Measurements from ENCODE around the gene ZDHHC22. TPM values are rescaled to one million over a fixed set of nuclear protein-coding genes. Genes with fewer than 3 reads are reported as not detected.

Gene ZDHHC22
- total RNA-seq, 1 experiment from 2014 or later: 0.46 TPM

DNA sequence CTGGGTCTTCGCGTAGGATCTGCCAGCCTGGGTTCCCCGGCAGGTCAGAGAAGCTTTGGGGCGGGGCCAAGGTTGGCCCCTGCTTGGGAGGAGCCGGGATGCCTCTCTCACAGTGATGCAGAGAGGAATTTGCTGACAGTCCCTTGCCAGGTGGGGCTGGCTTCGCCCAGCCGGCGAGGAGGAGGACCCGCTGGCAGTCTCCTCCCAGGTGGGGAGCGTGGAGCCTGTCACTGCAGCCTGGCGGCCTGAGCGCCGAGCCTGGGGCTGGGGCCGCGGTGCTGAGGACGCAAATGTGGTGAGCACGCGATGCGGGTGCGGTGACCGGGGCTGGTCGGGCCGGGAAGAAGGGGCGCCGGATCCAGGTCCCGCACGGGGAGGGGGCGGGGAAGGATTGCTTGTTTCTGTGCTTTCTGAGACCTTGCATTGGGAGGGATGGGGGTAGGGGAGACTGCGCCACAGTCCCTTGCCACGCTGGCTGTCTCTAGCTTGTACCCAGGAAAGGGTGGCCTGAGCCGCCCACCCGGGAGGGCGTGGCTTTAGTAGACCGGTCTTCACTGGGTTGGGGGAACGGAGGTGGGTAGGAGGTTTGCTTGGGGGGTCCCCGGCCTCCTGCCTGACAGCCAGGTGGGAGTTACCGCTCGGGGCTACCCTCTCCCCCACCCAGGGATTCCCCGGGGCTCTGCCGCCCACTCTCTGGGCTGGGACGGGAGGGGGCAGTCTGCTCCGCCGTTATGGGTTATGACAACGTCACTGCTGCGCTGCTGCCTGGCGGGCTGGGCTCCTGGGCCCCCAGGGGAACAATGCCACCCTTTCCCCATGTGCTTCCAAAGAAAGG, 40.2 kb upstream of the ZDHHC22 start, which contains the start of gene TMEM63C:
TMEM63C (plus strand) TSS at position 196 of the 835 bp plus-strand sequence. CDS start 37,016 bp downstream, outside the sequence.
- ChIA-PET POLR2A (no interaction called here), CTCF (no interaction called here)
- no TSS peak for BruUV-seq (replicated peaks)
- intact Hi-C loops (cut with micrococcal nuclease; ENCODE audit: unreplicated experiment) (no loop called here), in situ Hi-C loops (cut with HindIII; ENCODE audit: low pct_unique_long_range_greater_than_20kb, low sequenced_read_pairs) (no loop called here)
- ATAC-seq (peak; percentile 95), DNase-seq (ENCODE audit: low read depth, low spot score) (no peak)
- no peaks in the 10 kb centered on the region; the same call in 1 of the 2 replicates for H3K36me3 ChIP-seq (ENCODE audit: control insufficient read depth, insufficient read depth, low read length)
- no peak within 1 kb of the TSS for H3K27ac ChIP-seq (ENCODE audit: low read length)
- TF ChIP-seq, protein P1, sequence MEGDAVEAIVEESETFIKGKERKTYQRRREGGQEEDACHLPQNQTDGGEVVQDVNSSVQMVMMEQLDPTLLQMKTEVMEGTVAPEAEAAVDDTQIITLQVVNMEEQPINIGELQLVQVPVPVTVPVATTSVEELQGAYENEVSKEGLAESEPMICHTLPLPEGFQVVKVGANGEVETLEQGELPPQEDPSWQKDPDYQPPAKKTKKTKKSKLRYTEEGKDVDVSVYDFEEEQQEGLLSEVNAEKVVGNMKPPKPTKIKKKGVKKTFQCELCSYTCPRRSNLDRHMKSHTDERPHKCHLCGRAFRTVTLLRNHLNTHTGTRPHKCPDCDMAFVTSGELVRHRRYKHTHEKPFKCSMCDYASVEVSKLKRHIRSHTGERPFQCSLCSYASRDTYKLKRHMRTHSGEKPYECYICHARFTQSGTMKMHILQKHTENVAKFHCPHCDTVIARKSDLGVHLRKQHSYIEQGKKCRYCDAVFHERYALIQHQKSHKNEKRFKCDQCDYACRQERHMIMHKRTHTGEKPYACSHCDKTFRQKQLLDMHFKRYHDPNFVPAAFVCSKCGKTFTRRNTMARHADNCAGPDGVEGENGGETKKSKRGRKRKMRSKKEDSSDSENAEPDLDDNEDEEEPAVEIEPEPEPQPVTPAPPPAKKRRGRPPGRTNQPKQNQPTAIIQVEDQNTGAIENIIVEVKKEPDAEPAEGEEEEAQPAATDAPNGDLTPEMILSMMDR (IDR thresholded peaks at IDR 0.05): no peak
- TF ChIP-seq POLR2AphosphoS5 (IDR thresholded peaks at IDR 0.05; ENCODE audit: low read depth, low read length) (no peak), TCF7L2 (IDR thresholded peaks at IDR 0.05; ENCODE audit: low read depth, low read length) (no peak), SIN3A (IDR thresholded peaks at IDR 0.05; ENCODE audit: borderline replicate concordance, insufficient read depth, low read depth, low read length) (no peak)
- TF ChIP-seq, protein P2, sequence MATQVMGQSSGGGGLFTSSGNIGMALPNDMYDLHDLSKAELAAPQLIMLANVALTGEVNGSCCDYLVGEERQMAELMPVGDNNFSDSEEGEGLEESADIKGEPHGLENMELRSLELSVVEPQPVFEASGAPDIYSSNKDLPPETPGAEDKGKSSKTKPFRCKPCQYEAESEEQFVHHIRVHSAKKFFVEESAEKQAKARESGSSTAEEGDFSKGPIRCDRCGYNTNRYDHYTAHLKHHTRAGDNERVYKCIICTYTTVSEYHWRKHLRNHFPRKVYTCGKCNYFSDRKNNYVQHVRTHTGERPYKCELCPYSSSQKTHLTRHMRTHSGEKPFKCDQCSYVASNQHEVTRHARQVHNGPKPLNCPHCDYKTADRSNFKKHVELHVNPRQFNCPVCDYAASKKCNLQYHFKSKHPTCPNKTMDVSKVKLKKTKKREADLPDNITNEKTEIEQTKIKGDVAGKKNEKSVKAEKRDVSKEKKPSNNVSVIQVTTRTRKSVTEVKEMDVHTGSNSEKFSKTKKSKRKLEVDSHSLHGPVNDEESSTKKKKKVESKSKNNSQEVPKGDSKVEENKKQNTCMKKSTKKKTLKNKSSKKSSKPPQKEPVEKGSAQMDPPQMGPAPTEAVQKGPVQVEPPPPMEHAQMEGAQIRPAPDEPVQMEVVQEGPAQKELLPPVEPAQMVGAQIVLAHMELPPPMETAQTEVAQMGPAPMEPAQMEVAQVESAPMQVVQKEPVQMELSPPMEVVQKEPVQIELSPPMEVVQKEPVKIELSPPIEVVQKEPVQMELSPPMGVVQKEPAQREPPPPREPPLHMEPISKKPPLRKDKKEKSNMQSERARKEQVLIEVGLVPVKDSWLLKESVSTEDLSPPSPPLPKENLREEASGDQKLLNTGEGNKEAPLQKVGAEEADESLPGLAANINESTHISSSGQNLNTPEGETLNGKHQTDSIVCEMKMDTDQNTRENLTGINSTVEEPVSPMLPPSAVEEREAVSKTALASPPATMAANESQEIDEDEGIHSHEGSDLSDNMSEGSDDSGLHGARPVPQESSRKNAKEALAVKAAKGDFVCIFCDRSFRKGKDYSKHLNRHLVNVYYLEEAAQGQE (IDR thresholded peaks at IDR 0.05; ENCODE audit: insufficient read depth in 1 of 2, low read depth in 2 of 2, low read length in 1 of 2): no peak
- H3K4me1 ChIP-seq (ENCODE audit: control insufficient read depth, insufficient read depth, low read length): no peaks in the 10 kb centered on the region; the same call in 1 of the 2 replicates
- H3K9me3 ChIP-seq (ENCODE audit: control insufficient read depth, insufficient read depth, low read depth, low read length): no peaks in the 10 kb centered on the region
- H3K4me3 ChIP-seq (ENCODE audit: low read depth in 2 of 2, low read length in 2 of 2): peak within 1 kb of the TSS; percentile 56 to 62
- H3K27me3 ChIP-seq (ENCODE audit: control insufficient read depth, insufficient read depth, low read length): no peaks in the 10 kb centered on the region

DNA sequence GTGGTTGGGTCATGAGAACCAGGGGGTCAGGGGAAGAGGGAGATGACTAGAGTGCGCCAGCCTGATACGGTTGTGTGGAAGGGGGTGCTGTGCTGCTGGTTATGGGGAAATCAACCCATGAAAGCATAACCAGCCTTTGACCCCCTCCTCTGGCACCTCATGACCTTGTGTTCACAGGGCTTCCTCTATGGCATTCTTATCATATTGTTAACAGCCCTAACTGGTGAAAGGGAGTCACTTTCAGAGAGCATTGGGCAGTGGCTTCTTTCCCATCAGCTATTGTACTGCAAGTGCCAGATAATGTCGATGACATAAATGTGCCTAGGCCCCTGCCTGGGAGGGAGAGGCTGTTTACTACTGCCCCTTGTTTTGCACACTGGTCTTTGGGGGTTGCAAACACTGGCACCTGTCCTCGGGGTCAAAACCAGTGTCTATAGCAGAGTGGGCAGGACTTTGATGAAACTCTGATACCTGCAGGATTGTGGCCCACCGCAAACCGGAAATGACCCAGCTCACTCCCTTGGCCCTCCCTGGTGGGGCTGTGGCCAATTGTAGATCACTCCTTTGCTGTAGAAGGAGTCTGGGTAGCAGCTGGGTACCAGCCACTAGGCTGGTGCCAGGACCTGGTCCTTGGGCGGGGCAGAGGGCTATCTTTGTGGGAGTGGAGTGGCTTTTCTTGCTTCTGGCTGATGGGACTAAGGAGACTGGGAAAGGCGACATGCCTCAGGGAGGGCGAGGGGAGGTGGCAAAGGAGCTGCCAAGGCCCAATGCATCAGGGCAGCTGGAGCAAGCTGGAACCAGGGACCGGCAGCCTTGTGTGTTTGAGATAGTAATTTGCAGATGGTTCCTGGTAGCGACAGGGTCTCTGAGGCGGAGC, 39.4 kb upstream of the ZDHHC22 start:
- H3K9me3 ChIP-seq (ENCODE audit: control insufficient read depth, insufficient read depth, low read depth, low read length): no peaks in the 10 kb centered on the region
- ChIA-PET POLR2A (no interaction called here), CTCF (no interaction called here)
- peak overlapping the region; percentile 56 to 62 for H3K4me3 ChIP-seq (ENCODE audit: low read depth in 2 of 2, low read length in 2 of 2)
- intact Hi-C loops (cut with micrococcal nuclease; ENCODE audit: unreplicated experiment): no loop called here
- H3K4me1 ChIP-seq (ENCODE audit: control insufficient read depth, insufficient read depth, low read length): no peaks in the 10 kb centered on the region; the same call in 1 of the 2 replicates
- ATAC-seq: peak; percentile 42
- in situ Hi-C loops (cut with HindIII; ENCODE audit: low pct_unique_long_range_greater_than_20kb, low sequenced_read_pairs): no loop called here
- no peak overlapping the region for H3K27ac ChIP-seq (ENCODE audit: low read length)
- no peaks in the 10 kb centered on the region for H3K27me3 ChIP-seq (ENCODE audit: control insufficient read depth, insufficient read depth, low read length)
- DNase-seq (ENCODE audit: low read depth, low spot score): no peak
- TF ChIP-seq, protein P2 (IDR thresholded peaks at IDR 0.05; ENCODE audit: insufficient read depth in 1 of 2, low read depth in 2 of 2, low read length in 1 of 2): no peak
- TF ChIP-seq SIN3A (IDR thresholded peaks at IDR 0.05; ENCODE audit: borderline replicate concordance, insufficient read depth, low read depth, low read length) (no peak), TCF7L2 (IDR thresholded peaks at IDR 0.05; ENCODE audit: low read depth, low read length) (no peak), POLR2AphosphoS5 (IDR thresholded peaks at IDR 0.05; ENCODE audit: low read depth, low read length) (no peak)
- TF ChIP-seq, protein P1 (IDR thresholded peaks at IDR 0.05): no peak
- no TSS peak for BruUV-seq (replicated peaks)
- no peaks in the 10 kb centered on the region; the same call in 1 of the 2 replicates for H3K36me3 ChIP-seq (ENCODE audit: control insufficient read depth, insufficient read depth, low read length)
